OCI-LY1 (cell line): ENCODE measurements around the gene APOH.

ENCODE experiments used
- CTCF ChIP-seq: fragments of 200-600 bp; sonication (generic), shearing (Covaris generic); IDR thresholded peaks from 2 replicates; pipeline ENCODE4 v1.5.1; 2017; ENCODE audit warnings: mild to moderate bottlenecking, antibody characterized with exemption, low read length, moderate library complexity, mixed read lengths
- EZH2 ChIP-seq: fragments of 200-600 bp; sonication (generic), shearing (Covaris generic); IDR thresholded peaks from 2 replicates; pipeline ENCODE4 v1.8.0; 2017; ENCODE audit warnings: borderline replicate concordance, mixed run types, mild to moderate bottlenecking, antibody characterized with exemption, low read length, moderate library complexity, mixed read lengths

- TF ChIP-seq CTCF (no peak), EZH2 (no peak)
These were observed 19.1 kb upstream of the APOH start for GRCh38 chr17:66248285-66248684.
